ENCODE results near the gene SPATA46.
"Not testable (repeated sequence)": the region's sequence is repeated elsewhere in the genome, so short reads cannot be mapped to it uniquely, and the experiment has no call there.

The SPATA46 gene

DNA sequence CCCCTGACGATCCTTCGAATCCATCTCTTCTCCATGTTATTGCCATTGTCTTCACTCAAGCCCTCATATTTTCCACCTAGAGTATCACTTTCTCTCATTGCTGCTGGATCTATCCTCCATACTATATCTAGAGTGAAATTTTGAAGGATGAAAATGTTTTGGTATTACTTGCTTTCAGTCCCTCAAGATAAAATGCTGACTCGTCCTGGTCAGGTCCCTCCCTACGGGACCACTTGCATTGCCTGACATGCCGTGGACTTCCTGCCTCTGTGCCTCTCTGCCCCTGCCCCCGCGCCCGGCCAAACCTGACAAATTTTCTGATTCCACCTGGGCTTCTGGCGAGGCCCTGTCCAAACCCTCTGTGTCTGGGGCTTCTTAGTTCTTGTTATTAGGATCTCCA, 23.6 kb downstream of the SPATA46 start:
- DNase-seq (ENCODE audit: low read depth) = no peak

DNA sequence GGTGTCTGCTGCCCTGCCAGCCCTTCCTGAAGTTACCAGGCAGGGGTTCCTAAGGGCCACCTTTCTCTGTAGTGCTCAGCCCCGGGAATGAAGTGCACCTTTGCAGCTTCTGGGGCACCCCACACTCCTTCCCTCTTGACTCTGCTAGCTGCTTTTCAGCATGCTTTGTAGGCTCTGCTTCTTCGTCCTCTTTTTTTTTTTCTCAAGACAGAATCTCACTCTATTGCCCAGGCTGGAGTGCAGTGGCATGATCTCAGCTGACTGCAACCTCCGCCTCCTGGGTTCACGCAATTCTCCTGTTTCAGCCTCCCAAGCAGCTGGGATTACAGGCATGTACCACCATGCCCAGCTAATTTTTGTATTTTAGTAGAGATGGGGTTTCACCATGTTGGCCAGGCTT, 24.8 kb downstream of the SPATA46 start:
- DNase-seq (ENCODE audit: low read depth) = not testable (repeated sequence)

DNA sequence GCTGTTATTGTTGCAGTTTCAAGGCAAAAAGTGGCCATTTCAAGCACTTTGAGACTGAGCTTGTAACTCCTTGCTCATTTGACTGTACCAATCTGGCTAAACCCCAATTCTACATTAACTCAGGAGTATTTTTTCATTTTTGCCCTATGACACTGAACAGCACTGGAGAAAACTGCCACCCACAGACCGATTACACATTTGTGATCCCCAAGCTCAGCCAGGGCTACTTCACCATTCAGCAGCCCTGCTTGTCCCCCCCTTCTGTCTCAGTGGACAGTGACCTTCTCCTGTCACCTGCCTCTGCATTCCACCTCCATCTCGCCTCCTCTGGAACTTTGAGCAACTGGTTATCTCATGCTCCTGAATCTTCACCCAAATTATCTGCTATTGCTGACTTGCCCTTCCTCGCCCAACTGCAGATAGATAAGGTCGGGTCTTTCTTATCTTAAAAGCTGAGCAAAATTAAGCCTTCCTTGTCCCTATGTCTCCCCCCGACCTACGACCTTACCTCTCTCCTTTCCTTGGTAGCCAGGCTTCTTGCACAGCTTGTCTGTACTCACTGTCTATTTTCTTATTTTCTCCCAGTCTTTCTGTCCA, 25.3 kb downstream of the SPATA46 start:
- no peak for DNase-seq (ENCODE audit: low read depth)

DNA sequence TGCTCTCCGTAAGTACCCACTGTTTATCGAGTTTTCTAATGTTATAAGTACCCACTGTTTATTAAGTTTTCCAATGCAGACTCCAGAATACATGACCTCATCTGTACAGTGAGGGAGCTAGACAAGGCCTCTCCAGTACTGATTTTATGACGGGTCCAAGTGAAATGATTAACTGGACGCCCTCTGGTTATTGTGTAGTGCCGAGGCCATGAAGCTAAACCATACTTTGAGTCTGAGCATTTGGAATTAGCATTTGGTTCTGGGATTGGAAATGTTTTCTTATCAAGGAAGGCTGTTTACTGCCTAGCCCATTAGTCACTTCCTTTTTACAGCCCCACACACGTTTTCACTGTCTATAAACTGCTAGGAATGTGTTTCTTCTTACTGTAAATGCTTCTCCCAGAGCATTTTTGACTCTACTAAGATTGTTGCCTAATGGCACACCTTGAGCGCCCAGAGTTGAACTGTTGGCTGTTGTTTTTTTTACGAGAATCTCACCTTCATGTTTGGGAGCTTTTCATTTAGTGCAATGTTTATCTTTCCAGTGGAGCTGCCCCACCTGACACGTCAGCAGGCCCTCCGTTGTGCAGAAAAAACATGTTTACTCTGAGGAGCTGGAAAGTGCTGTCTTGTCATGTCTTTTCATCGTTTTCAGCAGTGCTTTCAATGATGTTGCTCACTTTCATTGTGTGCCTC, 26.9 kb downstream of the SPATA46 start:
- no peak for DNase-seq (ENCODE audit: low read depth)

DNA sequence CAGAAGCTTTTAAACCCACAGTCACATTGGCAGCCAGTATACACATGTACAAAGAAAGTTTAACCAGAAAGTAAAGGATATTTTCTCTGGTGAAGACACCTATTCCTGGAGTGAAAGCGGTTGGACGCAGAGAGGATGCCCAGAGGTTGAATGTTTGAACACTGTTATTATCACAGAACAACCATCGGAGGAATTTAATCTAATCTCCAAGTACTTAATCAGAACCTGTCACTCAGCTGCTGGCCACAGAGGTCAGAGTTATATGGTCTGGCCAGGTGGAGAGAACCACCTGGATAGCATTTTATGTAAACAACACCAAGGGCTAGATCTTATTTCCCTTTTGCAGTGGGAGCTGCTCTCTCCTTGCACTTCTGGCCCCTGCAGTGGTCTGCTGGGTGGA, 29.4 kb downstream of the SPATA46 start:
- DNase-seq (ENCODE audit: low read depth) = no peak

DNA sequence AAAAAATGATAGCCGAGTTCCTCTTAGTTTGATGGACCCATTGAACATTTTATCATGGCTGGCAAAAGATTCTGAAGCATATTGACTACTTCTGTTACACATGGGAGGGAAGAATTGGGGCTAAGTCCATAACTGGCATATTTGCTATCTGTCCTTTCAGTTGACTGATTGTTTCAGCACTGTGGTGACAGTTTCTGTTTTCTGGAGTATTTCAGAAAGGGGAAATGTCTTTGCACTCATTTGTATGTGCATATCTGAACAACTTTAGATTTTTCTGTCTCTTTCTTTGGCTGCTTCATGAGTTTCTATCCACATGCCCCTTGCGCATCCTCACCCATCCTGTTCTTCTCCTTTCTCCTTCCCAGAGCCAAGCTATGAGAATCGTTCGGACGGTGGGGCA, 33.2 kb downstream of the SPATA46 start:
- no peak for DNase-seq (ENCODE audit: low read depth)

DNA sequence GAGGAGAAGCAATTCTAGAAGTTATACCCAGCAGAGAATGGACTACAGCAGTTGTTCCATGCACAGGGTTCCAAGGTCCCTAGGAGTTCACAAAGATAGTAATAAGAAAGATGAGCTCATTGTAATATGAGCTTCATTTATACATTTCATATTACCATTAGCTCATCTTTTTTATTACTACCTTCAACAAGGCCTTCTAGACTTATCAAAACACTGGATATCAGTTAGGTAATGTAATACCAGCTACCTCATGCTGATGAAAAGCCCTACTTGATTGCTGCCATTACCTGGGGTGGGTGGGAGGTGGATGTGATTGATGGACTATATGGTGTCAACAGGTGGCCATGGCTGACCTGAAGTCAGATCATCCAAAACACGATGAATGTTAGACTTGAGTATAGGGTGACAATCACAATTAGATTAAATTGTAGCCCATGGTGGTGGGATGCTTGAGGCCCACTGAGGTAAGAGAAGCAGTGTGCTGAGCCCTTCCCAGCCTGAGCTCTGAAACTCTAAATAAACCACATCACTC, 34.1 kb downstream of the SPATA46 start:
- DNase-seq (ENCODE audit: low read depth) = no peak

DNA sequence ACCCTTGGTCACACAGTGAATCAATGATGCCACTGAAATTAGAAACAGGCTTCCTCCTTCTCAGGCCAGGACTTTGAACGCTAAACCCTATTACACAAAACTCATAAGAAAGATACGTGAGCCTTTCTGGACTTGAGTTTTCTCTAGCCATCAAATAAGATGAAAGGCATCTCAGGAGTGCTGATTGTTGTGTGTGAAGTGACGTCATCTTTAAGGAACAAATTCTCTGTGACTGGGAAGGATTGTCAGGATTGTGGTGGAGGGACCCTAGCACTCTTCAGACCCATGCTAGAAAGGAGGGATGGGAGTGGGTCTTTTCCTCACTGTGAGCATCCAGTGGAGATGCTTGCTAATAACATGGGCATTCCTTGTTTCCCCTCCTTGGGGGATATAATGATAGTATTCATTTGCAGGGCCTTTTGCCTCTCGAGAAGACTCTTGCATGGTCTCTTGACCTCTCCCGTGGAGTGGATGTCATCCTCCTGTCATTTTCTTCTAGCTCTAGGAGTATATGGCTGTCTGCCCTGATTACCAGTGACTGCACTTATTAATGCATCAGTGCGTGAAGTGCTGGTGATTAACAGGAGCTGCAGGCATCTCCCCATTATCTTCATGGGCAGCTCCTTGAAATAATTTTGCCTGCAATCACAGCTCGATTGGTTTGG, 39.9 kb downstream of the SPATA46 start:
- DNase-seq (ENCODE audit: low read depth) = no peak

DNA sequence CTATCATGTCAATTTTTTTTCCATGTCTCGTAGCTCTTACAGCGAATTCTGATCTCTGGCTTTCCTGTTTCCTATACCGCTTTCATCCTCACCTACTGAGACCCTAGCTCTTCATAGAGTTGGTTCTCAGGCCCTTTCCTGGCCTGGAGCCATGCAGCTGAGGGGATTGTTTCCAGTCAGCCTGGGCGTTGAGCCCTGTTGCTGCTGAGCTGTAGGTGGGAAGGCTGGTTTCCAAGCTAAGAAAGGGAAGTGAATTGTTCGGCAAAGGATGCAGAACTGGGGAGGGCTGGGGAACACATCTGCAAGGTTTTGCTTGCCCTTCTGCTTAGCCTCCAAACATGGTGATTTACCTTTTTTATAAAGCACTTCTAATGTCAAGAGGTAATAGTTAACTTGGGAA, 41.5 kb downstream of the SPATA46 start:
- no peak for DNase-seq (ENCODE audit: low read depth)

DNA sequence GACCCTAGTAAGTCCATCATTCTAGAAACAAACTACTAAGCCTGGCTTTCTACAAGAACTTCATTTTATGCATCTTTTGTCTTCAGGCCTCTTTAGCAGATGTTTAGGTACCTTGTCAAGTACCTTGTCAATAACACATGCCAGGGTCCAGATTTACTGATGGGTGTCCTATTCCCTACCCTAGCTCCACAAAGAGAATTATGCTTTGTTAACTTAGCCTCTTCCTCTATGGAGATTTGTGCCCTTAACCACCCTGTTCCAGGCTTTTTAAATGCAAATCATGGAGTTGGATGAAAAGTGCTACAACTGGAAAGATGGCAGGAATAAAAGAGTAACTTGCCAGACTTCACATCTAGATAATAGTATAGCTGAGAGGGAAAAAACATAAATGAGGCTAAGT, 42.7 kb downstream of the SPATA46 start:
- no peak for DNase-seq (ENCODE audit: low read depth)

DNA sequence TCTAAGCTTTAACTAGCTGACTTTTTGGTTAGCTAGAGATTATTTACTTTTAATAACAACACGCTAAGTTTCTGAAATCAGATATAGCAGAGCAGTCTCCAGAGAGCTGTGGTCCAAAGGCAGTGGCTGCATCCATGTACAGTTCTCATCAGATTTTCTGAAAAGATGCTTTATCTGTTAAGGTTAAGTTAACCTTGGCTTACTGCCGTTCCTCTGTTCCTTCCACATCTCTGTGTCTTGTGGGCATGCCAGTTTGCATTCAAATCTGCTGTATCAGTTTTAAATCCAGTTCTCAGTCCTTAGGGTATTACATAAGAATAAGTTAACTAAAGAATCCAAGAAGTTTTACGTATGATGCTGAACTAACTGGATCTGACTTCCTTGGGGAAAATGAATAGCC, 46.8 kb downstream of the SPATA46 start:
- no peak for DNase-seq (ENCODE audit: low read depth)

DNA sequence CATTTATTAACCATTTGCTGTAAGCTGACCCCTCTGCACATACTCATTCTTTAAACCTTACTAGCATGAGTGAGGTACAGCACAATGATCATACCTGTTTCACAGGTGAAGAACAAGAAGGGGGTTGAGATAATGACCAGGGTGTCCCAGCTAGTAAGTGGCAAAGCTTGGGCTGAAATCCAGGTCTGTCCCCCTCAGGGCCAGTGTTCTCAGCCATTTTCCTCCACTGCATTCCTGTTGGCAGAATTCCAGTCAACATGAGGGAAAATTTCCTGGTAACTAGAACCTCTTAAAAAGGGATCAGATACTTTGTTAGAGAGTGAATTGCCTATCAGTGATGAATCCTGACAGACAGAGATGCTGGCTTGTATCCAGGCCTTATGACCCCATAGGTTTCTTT, 48.1 kb downstream of the SPATA46 start:
- DNase-seq (ENCODE audit: low read depth) = no peak

DNA sequence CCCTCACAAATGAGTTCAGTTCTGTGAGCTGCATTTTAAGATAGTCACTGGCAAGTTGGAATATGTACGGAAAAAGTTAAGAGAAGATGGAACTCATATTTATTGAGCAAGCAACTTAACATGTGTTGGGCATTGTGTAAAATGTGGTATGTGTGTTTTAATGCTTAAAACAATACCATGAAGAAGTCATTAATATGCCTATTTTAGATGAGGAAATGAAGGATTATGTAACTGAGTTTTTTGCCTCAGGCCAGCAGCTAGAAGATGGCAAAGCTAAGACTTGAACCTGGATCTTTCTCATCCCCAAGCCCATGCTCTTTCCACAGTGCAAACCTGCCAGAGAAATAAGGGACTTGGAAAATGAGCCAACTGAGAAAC, 48.9 kb downstream of the SPATA46 start:
- DNase-seq (ENCODE audit: low read depth) = no peak

DNA sequence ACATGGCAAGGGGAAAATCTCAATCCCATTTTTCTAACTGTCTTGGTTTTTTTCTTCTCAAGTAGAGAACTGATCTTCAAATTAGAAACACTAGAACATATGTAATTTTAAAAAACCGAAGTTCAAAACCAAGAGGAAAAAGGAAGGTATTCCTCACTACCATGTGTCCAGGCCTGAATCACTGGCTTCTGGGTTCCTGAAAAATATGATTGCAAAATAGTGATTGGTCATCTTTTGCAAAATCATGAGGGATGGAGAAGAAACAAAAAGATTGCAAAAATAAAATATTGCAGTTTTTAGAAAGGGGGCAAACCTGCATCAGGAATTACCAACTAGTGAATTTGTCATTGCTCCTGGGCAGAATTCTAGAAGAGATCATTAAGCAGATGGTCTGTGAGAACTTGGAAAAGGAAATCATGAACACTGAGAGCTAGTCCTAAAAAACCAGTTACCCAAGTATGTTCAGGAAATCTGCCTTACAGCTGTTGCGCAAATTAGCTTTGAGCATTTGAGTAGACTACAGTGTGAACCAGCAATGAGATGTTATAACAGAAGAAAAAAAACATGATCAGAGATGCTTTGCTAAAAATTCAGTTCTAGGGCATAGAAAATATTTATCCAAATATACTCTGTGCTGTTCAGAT, 49.4 kb downstream of the SPATA46 start:
- DNase-seq (ENCODE audit: low read depth) = no peak

DNA sequence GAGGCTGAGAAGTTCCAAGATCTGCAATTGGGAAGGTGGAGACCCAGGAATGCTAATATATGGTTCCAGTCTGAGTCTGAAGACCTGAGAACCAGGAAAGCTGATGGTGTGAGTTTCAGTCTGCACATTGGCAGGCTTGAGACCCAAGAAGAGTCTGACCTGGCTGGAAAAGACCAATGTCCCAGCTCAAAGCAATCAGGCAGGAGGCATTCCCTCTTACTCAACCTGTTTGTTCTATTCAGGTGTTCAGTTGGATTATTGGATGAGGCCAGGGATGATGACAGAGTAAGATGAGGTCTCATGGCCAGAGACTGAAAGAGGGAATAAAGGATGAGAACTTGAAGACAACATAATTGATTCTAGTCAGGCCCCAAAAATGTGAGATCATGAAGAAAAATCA, 50.1 kb downstream of the SPATA46 start:
- no peak for DNase-seq (ENCODE audit: low read depth)

DNA sequence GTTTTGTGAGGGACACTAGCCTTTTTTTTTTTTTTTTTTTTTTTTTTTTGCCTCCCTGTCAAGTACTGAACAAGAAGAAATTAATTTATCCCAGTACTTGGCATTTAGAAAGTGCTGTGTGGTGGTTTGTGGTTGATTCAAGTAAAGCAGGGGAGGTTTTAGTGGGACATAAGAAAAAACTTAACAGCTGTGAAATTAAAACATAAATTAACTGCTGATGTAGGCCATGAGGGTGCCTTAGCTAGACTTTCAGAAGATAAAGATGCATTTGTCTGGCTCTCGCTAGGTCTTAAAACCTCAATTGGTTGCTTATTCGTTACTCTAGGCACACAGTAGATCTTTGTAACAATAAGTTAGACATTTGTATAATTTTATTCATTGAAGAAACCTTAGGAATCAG, 52.3 kb downstream of the SPATA46 start:
- DNase-seq (ENCODE audit: low read depth) = no peak
